Measurements from ENCODE around the gene CDKAL1. TPM values are rescaled to one million over a fixed set of nuclear protein-coding genes. Genes with fewer than 3 reads are reported as not detected.

Gene CDKAL1
- total RNA-seq, 4 donors from 2014 or later: 24.7 to 32.8 (median 29.8) TPM

DNA sequence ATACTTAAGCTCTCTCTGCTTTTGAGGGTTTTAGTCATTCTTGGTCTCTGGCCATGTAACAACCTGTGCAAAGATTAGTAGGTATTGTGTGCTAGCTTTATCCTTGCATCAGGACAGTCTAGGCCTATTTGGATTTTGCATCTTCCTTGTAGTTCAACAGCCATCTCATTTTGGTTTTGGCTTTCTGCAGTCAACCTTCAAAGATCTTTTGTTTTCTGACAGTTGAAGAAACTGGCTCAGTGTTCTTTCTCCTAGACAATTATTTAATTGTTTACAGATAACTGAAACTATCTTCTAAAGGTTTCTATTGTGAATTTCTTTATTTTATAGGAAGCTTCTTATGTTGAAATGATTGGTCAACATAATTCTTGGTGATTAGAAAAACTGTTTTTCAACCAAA, 307.5 kb downstream of the CDKAL1 start:
- H3K27ac ChIP-seq: no peak overlapping the region
- H3K4me1 ChIP-seq: no peaks in the 10 kb centered on the region
- no peaks in the 10 kb centered on the region for H3K36me3 ChIP-seq
- no peaks in the 10 kb centered on the region for H3K27me3 ChIP-seq
- intact Hi-C loops (cut with DNase I): no loop called here
- H3K9me3 ChIP-seq: no peaks in the 10 kb centered on the region
- no peak overlapping the region for H3K4me3 ChIP-seq (replicated peaks in 1 of 3)
- no peak for DNase-seq
- TF ChIP-seq, protein P1, sequence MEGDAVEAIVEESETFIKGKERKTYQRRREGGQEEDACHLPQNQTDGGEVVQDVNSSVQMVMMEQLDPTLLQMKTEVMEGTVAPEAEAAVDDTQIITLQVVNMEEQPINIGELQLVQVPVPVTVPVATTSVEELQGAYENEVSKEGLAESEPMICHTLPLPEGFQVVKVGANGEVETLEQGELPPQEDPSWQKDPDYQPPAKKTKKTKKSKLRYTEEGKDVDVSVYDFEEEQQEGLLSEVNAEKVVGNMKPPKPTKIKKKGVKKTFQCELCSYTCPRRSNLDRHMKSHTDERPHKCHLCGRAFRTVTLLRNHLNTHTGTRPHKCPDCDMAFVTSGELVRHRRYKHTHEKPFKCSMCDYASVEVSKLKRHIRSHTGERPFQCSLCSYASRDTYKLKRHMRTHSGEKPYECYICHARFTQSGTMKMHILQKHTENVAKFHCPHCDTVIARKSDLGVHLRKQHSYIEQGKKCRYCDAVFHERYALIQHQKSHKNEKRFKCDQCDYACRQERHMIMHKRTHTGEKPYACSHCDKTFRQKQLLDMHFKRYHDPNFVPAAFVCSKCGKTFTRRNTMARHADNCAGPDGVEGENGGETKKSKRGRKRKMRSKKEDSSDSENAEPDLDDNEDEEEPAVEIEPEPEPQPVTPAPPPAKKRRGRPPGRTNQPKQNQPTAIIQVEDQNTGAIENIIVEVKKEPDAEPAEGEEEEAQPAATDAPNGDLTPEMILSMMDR (IDR thresholded peaks at IDR 0.05): no peak
- TF ChIP-seq POLR2A (IDR thresholded peaks at IDR 0.05): no peak

DNA sequence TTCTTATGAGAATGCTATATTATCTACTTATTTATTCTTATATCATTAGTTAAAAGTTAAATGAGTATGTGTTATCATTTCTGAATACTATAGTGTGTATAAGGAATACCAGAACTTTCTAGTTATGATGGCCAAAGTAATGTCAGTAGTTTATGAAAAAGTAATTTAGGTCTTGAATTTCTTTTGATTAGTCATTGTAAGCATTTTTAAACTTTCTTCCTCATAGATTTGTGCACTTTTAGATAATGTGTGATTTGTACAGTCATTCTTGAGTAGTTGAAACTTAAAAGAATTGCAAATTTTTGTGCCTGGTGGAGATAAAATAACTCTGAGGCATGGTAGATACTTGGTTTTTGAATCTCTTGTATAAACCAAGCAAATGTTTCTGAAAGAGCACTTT, 311.3 kb downstream of the CDKAL1 start:
- no peaks in the 10 kb centered on the region for H3K9me3 ChIP-seq
- no peak overlapping the region for H3K4me3 ChIP-seq (replicated peaks in 1 of 3)
- no peaks in the 10 kb centered on the region for H3K27me3 ChIP-seq
- DNase-seq: no peak
- no peaks in the 10 kb centered on the region for H3K36me3 ChIP-seq
- no peak overlapping the region for H3K27ac ChIP-seq
- TF ChIP-seq, protein P1 (IDR thresholded peaks at IDR 0.05): no peak
- no peak for TF ChIP-seq POLR2A (IDR thresholded peaks at IDR 0.05)
- no peaks in the 10 kb centered on the region for H3K4me1 ChIP-seq
- intact Hi-C loops (cut with DNase I): no loop called here

DNA sequence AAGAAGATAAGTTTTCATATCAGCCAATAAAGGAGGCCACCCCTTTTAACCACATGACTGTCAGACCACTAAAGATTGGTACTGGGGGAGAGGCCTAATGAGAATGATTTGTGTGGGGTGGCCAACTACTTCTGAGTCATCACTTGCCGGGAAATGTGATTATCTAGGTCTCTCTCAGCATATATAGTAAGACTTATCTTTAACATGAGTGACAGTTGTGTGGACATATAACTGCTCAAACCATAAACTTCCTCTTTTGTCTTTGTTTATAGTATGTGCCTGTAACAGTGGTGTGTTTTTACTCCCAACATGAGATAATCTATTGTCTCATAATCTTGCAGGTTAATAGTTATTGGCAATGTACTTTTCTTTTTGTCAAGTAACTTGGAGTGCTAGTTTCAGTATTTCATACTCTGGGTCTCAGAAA, 312.4 kb downstream of the CDKAL1 start:
- no peaks in the 10 kb centered on the region for H3K27me3 ChIP-seq
- intact Hi-C loops (cut with DNase I): no loop called here
- DNase-seq: no peak
- no peaks in the 10 kb centered on the region for H3K9me3 ChIP-seq
- 81 to 90% methylated on average over 1 of the region's 1 CpG for whole genome bisulfite sequencing, 2 donors
- TF ChIP-seq, protein P1 (IDR thresholded peaks at IDR 0.05): no peak
- no peak for TF ChIP-seq POLR2A (IDR thresholded peaks at IDR 0.05)
- no peaks in the 10 kb centered on the region for H3K4me1 ChIP-seq
- no peak overlapping the region for H3K27ac ChIP-seq
- no peaks in the 10 kb centered on the region for H3K36me3 ChIP-seq
- no peak overlapping the region for H3K4me3 ChIP-seq (replicated peaks in 1 of 3)

DNA sequence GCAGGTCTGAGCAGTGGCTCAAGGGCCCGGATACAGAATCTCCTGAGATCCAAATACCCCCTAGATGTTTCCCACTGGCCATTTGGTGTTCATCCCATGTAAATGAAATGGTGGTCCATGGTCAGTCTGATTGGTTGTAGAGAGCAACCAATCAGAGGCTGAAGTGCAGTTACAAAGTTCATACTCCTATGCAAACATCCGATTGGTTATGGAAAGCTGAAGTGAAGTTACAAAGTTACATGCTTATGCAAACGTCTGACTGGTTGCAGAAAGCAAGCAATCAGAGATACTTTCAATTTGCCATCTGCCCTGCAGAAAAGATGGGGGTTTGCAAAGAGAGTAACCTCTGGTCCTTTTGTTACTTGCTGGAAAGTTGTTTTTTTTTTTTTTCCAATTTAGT, 313.6 kb downstream of the CDKAL1 start:
- 76 to 84% methylated on average over 3 of the region's 3 CpGs for WGBS, 2 donors
- TF ChIP-seq POLR2A (IDR thresholded peaks at IDR 0.05): no peak
- TF ChIP-seq, protein P1 (IDR thresholded peaks at IDR 0.05): no peak
- no peak for DNase-seq
- H3K36me3 ChIP-seq: no peaks in the 10 kb centered on the region
- no peaks in the 10 kb centered on the region for H3K9me3 ChIP-seq
- no peak overlapping the region for H3K27ac ChIP-seq
- no peaks in the 10 kb centered on the region for H3K4me1 ChIP-seq
- H3K4me3 ChIP-seq (replicated peaks in 1 of 3): no peak overlapping the region
- intact Hi-C loops (cut with DNase I): no loop called here
- H3K27me3 ChIP-seq: no peaks in the 10 kb centered on the region

DNA sequence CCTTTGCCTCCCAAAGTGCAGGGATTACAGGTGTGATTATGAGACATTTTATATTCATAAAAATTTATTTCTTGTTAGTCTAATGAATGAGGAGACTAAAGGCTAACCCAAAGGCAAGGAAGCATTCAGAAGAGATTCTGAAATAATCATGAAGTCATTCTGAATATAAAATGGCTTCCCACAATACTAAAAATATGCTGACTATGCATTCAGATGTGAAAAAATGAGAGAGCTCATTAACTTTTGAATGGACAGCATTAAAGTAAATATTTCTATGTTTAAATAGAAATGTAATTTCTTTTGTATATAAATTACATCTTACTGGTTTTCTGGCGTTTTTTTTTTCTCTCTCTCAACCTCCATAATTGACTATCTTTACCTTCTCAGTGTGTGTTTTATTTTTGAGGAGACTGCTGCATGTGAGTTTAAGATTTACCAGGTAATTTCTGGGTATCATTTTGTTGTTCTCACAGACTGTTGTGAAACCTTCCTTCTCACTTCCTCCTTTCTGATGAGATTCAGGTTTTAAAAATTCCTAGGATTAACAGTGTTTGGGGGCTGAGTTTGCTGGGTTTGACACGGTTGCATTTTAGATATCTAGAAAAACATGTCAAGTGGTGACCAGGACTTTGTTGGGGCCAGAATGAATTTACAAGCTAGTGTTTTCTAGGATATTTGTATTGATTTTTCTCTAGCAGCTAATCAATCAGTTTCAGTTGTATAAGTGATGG, 316.6 kb downstream of the CDKAL1 start:
- Histone ChIP-seq H3K36me3 (no peaks in the 10 kb centered on the region), H3K27ac (no peak overlapping the region), H3K4me1 (no peaks in the 10 kb centered on the region), H3K4me3 (replicated peaks in 1 of 3) (no peak overlapping the region), H3K9me3 (no peaks in the 10 kb centered on the region), H3K27me3 (no peaks in the 10 kb centered on the region)
- no peak for DNase-seq
- WGBS, 2 donors: 80 to 87% methylated on average over 2 of the region's 2 CpGs
- TF ChIP-seq, protein P1 (IDR thresholded peaks at IDR 0.05): no peak
- no peak for TF ChIP-seq POLR2A (IDR thresholded peaks at IDR 0.05)
- intact Hi-C loops (cut with DNase I): no loop called here
